ENCODE results near the gene PRCC.
"Not testable (repeated sequence)": the region's sequence is repeated elsewhere in the genome, so short reads cannot be mapped to it uniquely, and the experiment has no call there.

PRCC gene

GRCh38 chr1:156760796-156761104 lies 6.6 kb upstream of the PRCC start:
- H3K4me3 ChIP-seq (ENCODE audit: insufficient read depth, low read depth, low read length) = no peak overlapping the region
- no peak overlapping the region for H3K27ac ChIP-seq (ENCODE audit: insufficient read depth, low read depth, low read length, poor library complexity, severe bottlenecking)
- H3K27me3 ChIP-seq (ENCODE audit: control insufficient read depth, insufficient read depth, low read length, poor library complexity, severe bottlenecking) = no peaks in the 10 kb centered on the region
- no peaks in the 10 kb centered on the region for H3K9me3 ChIP-seq (ENCODE audit: control insufficient read depth, low read length)
- H3K4me1 ChIP-seq (ENCODE audit: control insufficient read depth, insufficient read depth, low read length) = peaks cover 9% of the 10 kb centered on the region
- H3K36me3 ChIP-seq (ENCODE audit: control insufficient read depth, insufficient read depth, low read length) = no peaks in the 10 kb centered on the region
- WGBS, 2 experiments = 93 to 96% methylated on average over 4 of the region's 4 CpGs

- H3K36me3 ChIP-seq (ENCODE audit: control insufficient read depth, insufficient read depth, low read length); H3K27me3 ChIP-seq (ENCODE audit: control insufficient read depth, insufficient read depth, low read length, poor library complexity, severe bottlenecking); H3K9me3 ChIP-seq (ENCODE audit: control insufficient read depth, low read length); H3K4me3 ChIP-seq (ENCODE audit: insufficient read depth, low read depth, low read length); H3K27ac ChIP-seq (ENCODE audit: insufficient read depth, low read depth, low read length, poor library complexity, severe bottlenecking): not testable (repeated sequence)
- peaks cover 15% of the 10 kb centered on the region for H3K4me1 ChIP-seq (ENCODE audit: control insufficient read depth, insufficient read depth, low read length)
- WGBS, 2 experiments = 95% methylated on average over 15 of the region's 15 CpGs
Measured at GRCh38 chr1:156765136-156765535, 2.2 kb upstream of the PRCC start.

- Histone ChIP-seq H3K4me1 (ENCODE audit: control insufficient read depth, insufficient read depth, low read length) (peaks cover 10% of the 10 kb centered on the region), H3K27me3 (ENCODE audit: control insufficient read depth, insufficient read depth, low read length, poor library complexity, severe bottlenecking) (no peaks in the 10 kb centered on the region), H3K9me3 (ENCODE audit: control insufficient read depth, low read length) (no peaks in the 10 kb centered on the region), H3K4me3 (ENCODE audit: insufficient read depth, low read depth, low read length) (no peak overlapping the region), H3K36me3 (ENCODE audit: control insufficient read depth, insufficient read depth, low read length) (peaks cover under 1% of the 10 kb centered on the region), H3K27ac (ENCODE audit: insufficient read depth, low read depth, low read length, poor library complexity, severe bottlenecking) (no peak overlapping the region)
- WGBS, 2 experiments = 94 to 96% methylated on average over 5 of the region's 5 CpGs
Measured at GRCh38 chr1:156765666-156766065, 1.7 kb upstream of the PRCC start.

GRCh38 chr1:156766298-156767100 lies 836 bp upstream of the PRCC start:
- Histone ChIP-seq H3K36me3 (ENCODE audit: control insufficient read depth, insufficient read depth, low read length) (peaks cover 9% of the 10 kb centered on the region), H3K27ac (ENCODE audit: insufficient read depth, low read depth, low read length, poor library complexity, severe bottlenecking) (no peak overlapping the region), H3K4me3 (ENCODE audit: insufficient read depth, low read depth, low read length) (peak overlapping the region; percentile 60), H3K4me1 (ENCODE audit: control insufficient read depth, insufficient read depth, low read length) (peaks cover 9% of the 10 kb centered on the region), H3K27me3 (ENCODE audit: control insufficient read depth, insufficient read depth, low read length, poor library complexity, severe bottlenecking) (no peaks in the 10 kb centered on the region), H3K9me3 (ENCODE audit: control insufficient read depth, low read length) (no peaks in the 10 kb centered on the region)
- WGBS, 2 experiments = 56 to 59% methylated on average over 14 of the region's 14 CpGs

GRCh38 chr1:156767879-156768604 lies 707 bp downstream of the PRCC start:
- H3K9me3 ChIP-seq (ENCODE audit: control insufficient read depth, low read length) = no peaks in the 10 kb centered on the region
- peak overlapping the region; percentile 45 for H3K27ac ChIP-seq (ENCODE audit: insufficient read depth, low read depth, low read length, poor library complexity, severe bottlenecking)
- H3K36me3 ChIP-seq (ENCODE audit: control insufficient read depth, insufficient read depth, low read length) = peaks cover 9% of the 10 kb centered on the region
- H3K4me1 ChIP-seq (ENCODE audit: control insufficient read depth, insufficient read depth, low read length) = peaks cover 9% of the 10 kb centered on the region
- no peaks in the 10 kb centered on the region for H3K27me3 ChIP-seq (ENCODE audit: control insufficient read depth, insufficient read depth, low read length, poor library complexity, severe bottlenecking)
- peak overlapping the region; percentile 60 for H3K4me3 ChIP-seq (ENCODE audit: insufficient read depth, low read depth, low read length)
- 1 to 2% methylated on average over 29 to 31 of the region's 31 CpGs for WGBS, 2 experiments

- Histone ChIP-seq H3K4me1 (ENCODE audit: control insufficient read depth, insufficient read depth, low read length) (peaks cover 9% of the 10 kb centered on the region), H3K27me3 (ENCODE audit: control insufficient read depth, insufficient read depth, low read length, poor library complexity, severe bottlenecking) (no peaks in the 10 kb centered on the region), H3K36me3 (ENCODE audit: control insufficient read depth, insufficient read depth, low read length) (peaks cover 9% of the 10 kb centered on the region), H3K4me3 (ENCODE audit: insufficient read depth, low read depth, low read length) (peak overlapping the region; percentile 60), H3K27ac (ENCODE audit: insufficient read depth, low read depth, low read length, poor library complexity, severe bottlenecking) (no peak overlapping the region), H3K9me3 (ENCODE audit: control insufficient read depth, low read length) (no peaks in the 10 kb centered on the region)
- WGBS, 2 experiments = 51 to 52% methylated on average over 8 of the region's 8 CpGs
Measured at GRCh38 chr1:156768610-156769295, 1.4 kb downstream of the PRCC start.

GRCh38 chr1:156772222-156772621 lies 4.9 kb downstream of the PRCC start:
- 97 to 100% methylated on average over 3 of the region's 3 CpGs for WGBS, 2 experiments
- no peaks in the 10 kb centered on the region for H3K9me3 ChIP-seq (ENCODE audit: control insufficient read depth, low read length)
- no peak overlapping the region for H3K27ac ChIP-seq (ENCODE audit: insufficient read depth, low read depth, low read length, poor library complexity, severe bottlenecking)
- H3K4me3 ChIP-seq (ENCODE audit: insufficient read depth, low read depth, low read length) = no peak overlapping the region
- H3K27me3 ChIP-seq (ENCODE audit: control insufficient read depth, insufficient read depth, low read length, poor library complexity, severe bottlenecking) = no peaks in the 10 kb centered on the region
- H3K36me3 ChIP-seq (ENCODE audit: control insufficient read depth, insufficient read depth, low read length) = peaks cover 9% of the 10 kb centered on the region
- peaks cover 9% of the 10 kb centered on the region for H3K4me1 ChIP-seq (ENCODE audit: control insufficient read depth, insufficient read depth, low read length)

- no peaks in the 10 kb centered on the region for H3K27me3 ChIP-seq (ENCODE audit: control insufficient read depth, insufficient read depth, low read length, poor library complexity, severe bottlenecking)
- H3K27ac ChIP-seq (ENCODE audit: insufficient read depth, low read depth, low read length, poor library complexity, severe bottlenecking) = no peak overlapping the region
- peaks cover 9% of the 10 kb centered on the region for H3K4me1 ChIP-seq (ENCODE audit: control insufficient read depth, insufficient read depth, low read length)
- 81% methylated on average over 9 of the region's 9 CpGs for WGBS, 2 experiments
- H3K4me3 ChIP-seq (ENCODE audit: insufficient read depth, low read depth, low read length) = no peak overlapping the region
- peaks cover 9% of the 10 kb centered on the region for H3K36me3 ChIP-seq (ENCODE audit: control insufficient read depth, insufficient read depth, low read length)
- H3K9me3 ChIP-seq (ENCODE audit: control insufficient read depth, low read length) = no peaks in the 10 kb centered on the region
Measured at GRCh38 chr1:156772728-156773497, 5.6 kb downstream of the PRCC start.

GRCh38 chr1:156773607-156774006 lies 6.3 kb downstream of the PRCC start:
- no peak overlapping the region for H3K4me3 ChIP-seq (ENCODE audit: insufficient read depth, low read depth, low read length)
- H3K36me3 ChIP-seq (ENCODE audit: control insufficient read depth, insufficient read depth, low read length) = peaks cover 9% of the 10 kb centered on the region

More at GRCh38 chr1:156773607-156774006, 6.3 kb downstream of the PRCC start:
- no peaks in the 10 kb centered on the region for H3K9me3 ChIP-seq (ENCODE audit: control insufficient read depth, low read length)
- H3K27me3 ChIP-seq (ENCODE audit: control insufficient read depth, insufficient read depth, low read length, poor library complexity, severe bottlenecking) = no peaks in the 10 kb centered on the region
- peaks cover 6% of the 10 kb centered on the region for H3K4me1 ChIP-seq (ENCODE audit: control insufficient read depth, insufficient read depth, low read length)
- H3K27ac ChIP-seq (ENCODE audit: insufficient read depth, low read depth, low read length, poor library complexity, severe bottlenecking) = no peak overlapping the region
- 96 to 98% methylated on average over 3 of the region's 3 CpGs for WGBS, 2 experiments
